Measurements from ENCODE around the gene GRHL1.

- TF ChIP-seq CTCF (IDR thresholded peaks at IDR 0.05) (no peak), ATF6 (CRISPR knock-in tag; IDR thresholded peaks at IDR 0.05) (no peak)
Measured at GRCh38 chr2:9958057-9958456, 6.6 kb downstream of the GRHL1 start.
